HepG2 (cell line): ENCODE results near the gene TEX19. TPM values are rescaled to one million over a fixed set of nuclear protein-coding genes. Genes with fewer than 3 reads are reported as not detected.

Experiments used
- ARNTL ChIP-seq: sonication (generic); formaldehyde crosslinking; IDR thresholded peaks from 2 replicates; pipeline ENCODE4 v1.4.0; 2020; ENCODE audit warnings: mild to moderate bottlenecking, missing genetic modification reagents
- ATF2 ChIP-seq: sonication (generic); formaldehyde crosslinking; IDR thresholded peaks from 2 replicates; pipeline ENCODE4 v1.4.0; 2020; ENCODE audit warnings: missing genetic modification reagents
- ATF5 ChIP-seq: sonication (generic); formaldehyde crosslinking; IDR thresholded peaks from 2 replicates; pipeline ENCODE4 v1.4.0; 2020; ENCODE audit warnings: mild to moderate bottlenecking, low read depth, missing genetic modification reagents
- ATM ChIP-seq: fragments of 450-650 bp; IDR thresholded peaks from 2 replicates; pipeline ENCODE4 v1.7.1; 2017; ENCODE audit warnings: mild to moderate bottlenecking, borderline replicate concordance
- CBFB ChIP-seq: sonication (generic); formaldehyde crosslinking; IDR thresholded peaks from 2 replicates; pipeline ENCODE4 v1.4.0; 2020; ENCODE audit warnings: missing genetic modification reagents
- EHMT2 ChIP-seq: fragments of 200-600 bp; sonication (generic); IDR thresholded peaks from 2 replicates; pipeline ENCODE4 v1.7.0; 2017; ENCODE audit warnings: antibody characterized with exemption, low read depth, low read length, borderline replicate concordance
- JDP2 ChIP-seq: sonication (generic); formaldehyde crosslinking; IDR thresholded peaks from 2 replicates; pipeline ENCODE4 v1.8.1; 2022; ENCODE audit warnings: missing genetic modification reagents, borderline replicate concordance
- JUN ChIP-seq: sonication (generic); formaldehyde crosslinking; IDR thresholded peaks from 2 replicates; pipeline ENCODE4 v1.4.0; 2020; ENCODE audit warnings: mild to moderate bottlenecking, missing genetic modification reagents
- RBM39 ChIP-seq: fragments of 200-400 bp; formaldehyde crosslinking; IDR thresholded peaks from one replicate; pipeline ENCODE4 v1.6.1; 2018; ENCODE audit warnings: antibody characterized with exemption, mild to moderate bottlenecking, low read depth, low read length; ENCODE audit not compliant: poor library complexity, severe bottlenecking
- SNAI1 ChIP-seq: sonication (generic); formaldehyde crosslinking; IDR thresholded peaks from 2 replicates; pipeline ENCODE4 v1.5.0; 2020; ENCODE audit warnings: mild to moderate bottlenecking, missing genetic modification reagents, borderline replicate concordance
- ZBTB20 ChIP-seq: sonication (generic); formaldehyde crosslinking; IDR thresholded peaks from 2 replicates; pipeline ENCODE4 v1.8.1; 2023; ENCODE audit warnings: missing genetic modification reagents, low read depth, mild to moderate bottlenecking, borderline replicate concordance
- ZBTB46 ChIP-seq: sonication (generic); formaldehyde crosslinking; IDR thresholded peaks from 2 replicates; pipeline ENCODE4 v1.4.0; 2020; ENCODE audit warnings: mild to moderate bottlenecking, missing genetic modification reagents, borderline replicate concordance
- ZBTB8A ChIP-seq: sonication (generic); formaldehyde crosslinking; IDR thresholded peaks from 2 replicates; pipeline ENCODE4 v1.4.0; 2020; ENCODE audit warnings: mild to moderate bottlenecking, low read depth, missing genetic modification reagents, borderline replicate concordance
- ZEB1 ChIP-seq: IDR thresholded peaks from 2 replicates; pipeline ENCODE4 v1.6.1; 2012; ENCODE audit warnings: mild to moderate bottlenecking, low read depth, inconsistent platforms; ENCODE audit not compliant: insufficient replicate concordance
- ZFP90 ChIP-seq: sonication (generic); formaldehyde crosslinking; IDR thresholded peaks from 2 replicates; pipeline ENCODE4 v1.8.0; 2022; ENCODE audit warnings: missing genetic modification reagents, mild to moderate bottlenecking, inconsistent platforms, borderline replicate concordance
- ZNF180 ChIP-seq: sonication (generic); formaldehyde crosslinking; IDR thresholded peaks from 2 replicates; pipeline ENCODE4 v1.4.0; 2020; ENCODE audit warnings: low read depth, missing genetic modification reagents, borderline replicate concordance
- ZNF713 ChIP-seq: sonication (generic); formaldehyde crosslinking; IDR thresholded peaks from 2 replicates; pipeline ENCODE4 v1.4.0; 2020; ENCODE audit warnings: mild to moderate bottlenecking, missing genetic modification reagents
- ZNF784 ChIP-seq: sonication (generic); formaldehyde crosslinking; IDR thresholded peaks from 2 replicates; pipeline ENCODE4 v1.5.1; 2020; ENCODE audit warnings: missing genetic modification reagents, mild to moderate bottlenecking, borderline replicate concordance
- ZUFSP ChIP-seq: sonication (generic); formaldehyde crosslinking; IDR thresholded peaks from 2 replicates; pipeline ENCODE4 v1.9.0; 2021; ENCODE audit warnings: missing genetic modification reagents, mild to moderate bottlenecking, borderline replicate concordance
- polyA plus RNA-seq, 8 experiments: library from polyadenylated mRNA; depleted of rRNA in 3 of 8; stranded (reverse) in 7 of 8; unstranded in 1 of 8; fragments of >200 nt; fragmentation: Illumina TruSeq in 4 of 8; extraction: Trizol in 4 of 8; gene quantifications; 2 replicates each; pipeline versions ENCODE4 v1.2.1 to v1.2.3, GENCODE V29; 2011 to 2016; ENCODE audit warnings: low read depth in 4 of 8, missing spikeins in 1 of 8, mixed read lengths in 1 of 8; ENCODE audit not compliant: insufficient read depth in 1 of 8
- total RNA-seq, 5 experiments: library from RNA; depleted of rRNA; stranded (reverse); fragments of >200 nt; fragmentation: Illumina TruSeq; extraction: Trizol; gene quantifications; 2 replicates each; pipeline ENCODE4 v1.2.3, GENCODE V29; 2016; ENCODE audit warnings: low read depth in 1 of 5

TEX19 gene
- total and polyA plus RNA-seq, 2 of the 13 experiments (the other 11 are each of a cell fraction or from before 2014, with no cell fraction given), result 1.3 to 6.0 TPM

GRCh38 chr17:82412535-82413520 lies 53.8 kb downstream of the TEX19 start (continued):
- TF ChIP-seq ATF2 (CRISPR knock-in tag) (no peak), ZBTB20 (CRISPR knock-in tag) (no peak; the same call in 1 of the 2 replicates), RBM39 (no peak), ATM (no peak), EHMT2 (no peak), ZBTB46 (CRISPR knock-in tag) (no peak), ZFP90 (CRISPR knock-in tag) (no peak), ZNF784 (CRISPR knock-in tag) (no peak), ZEB1 (no peak), SNAI1 (CRISPR knock-in tag) (no peak), ARNTL (no peak), ZUFSP (CRISPR knock-in tag) (no peak), JUN (CRISPR knock-in tag) (no peak), ZBTB8A (no peak), ATF5 (CRISPR knock-in tag) (no peak), CBFB (CRISPR knock-in tag) (no peak; the same call in 1 of the 2 replicates), ZNF180 (no peak), JDP2 (CRISPR knock-in tag) (no peak), ZNF713 (CRISPR knock-in tag) (no peak)
